Ammon's horn (tissue), 1 donor: ENCODE measurements around the gene NADK.
"Not testable (repeated sequence)": the region's sequence is repeated elsewhere in the genome, so short reads cannot be mapped to it uniquely, and the experiment has no call there.

ENCODE experiments used
- DNase-seq: peaks from one replicate; pipeline ENCODE4 v3.0.0-alpha.2; 2016; ENCODE audit warnings: low spot score

Gene NADK

GRCh38 chr1:1763657-1764621, 14.3 kb downstream of the NADK start:
- peak; percentile 69 for DNase-seq

GRCh38 chr1:1761504-1762376, 16.5 kb downstream of the NADK start:
- DNase-seq, result no peak

- no peak for DNase-seq
These were observed 17.6 kb downstream of the NADK start for GRCh38 chr1:1760715-1761114.

GRCh38 chr1:1760345-1760650, 18.0 kb downstream of the NADK start:
- DNase-seq, result no peak

- DNase-seq, result no peak
These were observed 18.6 kb downstream of the NADK start for GRCh38 chr1:1759456-1760344.

- DNase-seq, result no peak
These were observed 19.4 kb downstream of the NADK start for GRCh38 chr1:1758692-1759455.

GRCh38 chr1:1758059-1758621, 20.1 kb downstream of the NADK start:
- no peak for DNase-seq

- no peak for DNase-seq
These were observed 20.7 kb downstream of the NADK start for GRCh38 chr1:1757422-1758058.

GRCh38 chr1:1756661-1757421, 21.4 kb downstream of the NADK start:
- no peak for DNase-seq

- no peak for DNase-seq
These were observed 22.4 kb downstream of the NADK start for GRCh38 chr1:1755852-1756251.

- no peak for DNase-seq
These were observed 22.8 kb downstream of the NADK start for GRCh38 chr1:1755426-1755825.

- DNase-seq, result no peak
These were observed 24.0 kb downstream of the NADK start for GRCh38 chr1:1754051-1754815.

GRCh38 chr1:1753607-1754005, 24.7 kb downstream of the NADK start:
- no peak for DNase-seq

GRCh38 chr1:1752636-1753606, 25.3 kb downstream of the NADK start:
- no peak for DNase-seq

- no peak for DNase-seq
These were observed 26.1 kb downstream of the NADK start for GRCh38 chr1:1752190-1752589.

- not testable (repeated sequence) for DNase-seq
These were observed 28.3 kb downstream of the NADK start for GRCh38 chr1:1749941-1750340.

GRCh38 chr1:1748686-1749321, 29.5 kb downstream of the NADK start:
- peak; percentile 51 for DNase-seq
